Measurements from ENCODE around the gene IMPDH1.

DNA sequence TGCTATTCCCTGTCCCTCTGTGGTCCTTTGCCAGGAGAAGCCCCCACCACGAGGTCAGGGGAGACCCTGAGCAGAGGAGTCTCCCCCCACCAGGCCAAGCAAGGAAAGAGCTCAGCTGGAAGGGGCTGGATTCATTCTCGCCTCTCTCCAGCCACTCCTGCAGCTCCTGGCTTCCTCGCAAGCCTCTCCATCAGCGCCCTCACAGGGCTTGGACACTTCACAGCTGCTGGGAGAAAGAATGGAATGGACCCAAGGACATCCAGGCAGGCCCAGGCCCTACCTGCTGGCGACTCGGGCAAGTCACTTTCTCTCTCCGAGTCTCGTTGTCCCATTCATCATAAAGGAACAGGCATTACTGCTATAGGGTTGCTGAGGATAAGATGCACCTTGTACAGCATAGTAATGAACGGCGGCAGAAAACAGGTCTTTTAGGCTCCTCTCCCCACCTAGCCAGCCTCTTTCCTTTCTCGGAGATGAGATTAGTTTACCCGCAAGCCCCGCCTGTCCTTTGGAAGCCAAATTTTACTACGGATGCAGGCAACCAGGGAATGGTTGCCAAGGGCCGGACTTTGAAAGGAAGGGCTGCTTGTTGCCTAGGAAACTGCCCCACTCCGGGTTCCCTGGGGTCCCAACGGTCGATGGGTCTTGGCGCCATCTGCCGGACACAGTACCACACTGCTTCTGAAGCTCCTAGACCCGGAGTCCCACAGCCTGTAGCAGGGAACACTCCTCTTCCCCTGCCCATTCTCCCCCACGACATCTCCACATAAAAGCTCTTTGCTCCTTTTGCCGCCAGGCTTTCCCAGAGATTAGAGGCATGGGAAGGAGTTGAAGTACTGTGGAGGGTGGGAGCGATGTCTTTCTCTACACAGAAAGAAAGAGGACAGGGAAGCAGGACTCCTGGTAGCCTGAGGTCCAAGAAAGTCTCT lies 22.3 kb downstream of the IMPDH1 start:
- TF ChIP-seq, protein P1, sequence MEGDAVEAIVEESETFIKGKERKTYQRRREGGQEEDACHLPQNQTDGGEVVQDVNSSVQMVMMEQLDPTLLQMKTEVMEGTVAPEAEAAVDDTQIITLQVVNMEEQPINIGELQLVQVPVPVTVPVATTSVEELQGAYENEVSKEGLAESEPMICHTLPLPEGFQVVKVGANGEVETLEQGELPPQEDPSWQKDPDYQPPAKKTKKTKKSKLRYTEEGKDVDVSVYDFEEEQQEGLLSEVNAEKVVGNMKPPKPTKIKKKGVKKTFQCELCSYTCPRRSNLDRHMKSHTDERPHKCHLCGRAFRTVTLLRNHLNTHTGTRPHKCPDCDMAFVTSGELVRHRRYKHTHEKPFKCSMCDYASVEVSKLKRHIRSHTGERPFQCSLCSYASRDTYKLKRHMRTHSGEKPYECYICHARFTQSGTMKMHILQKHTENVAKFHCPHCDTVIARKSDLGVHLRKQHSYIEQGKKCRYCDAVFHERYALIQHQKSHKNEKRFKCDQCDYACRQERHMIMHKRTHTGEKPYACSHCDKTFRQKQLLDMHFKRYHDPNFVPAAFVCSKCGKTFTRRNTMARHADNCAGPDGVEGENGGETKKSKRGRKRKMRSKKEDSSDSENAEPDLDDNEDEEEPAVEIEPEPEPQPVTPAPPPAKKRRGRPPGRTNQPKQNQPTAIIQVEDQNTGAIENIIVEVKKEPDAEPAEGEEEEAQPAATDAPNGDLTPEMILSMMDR (IDR thresholded peaks at IDR 0.05) = peak; percentile 62 to 77 (median 64)
- no peak for TF ChIP-seq POLR2A (IDR thresholded peaks at IDR 0.05)
